ENCODE measurements around the gene LPAR6.

LPAR6 gene

GRCh38 chr13:48449656-48450055, 36.7 kb upstream of the LPAR6 start:
- H3K36me3 ChIP-seq (ENCODE audit: low read length) = peaks cover 18% of the 10 kb centered on the region
- no peaks in the 10 kb centered on the region for H3K9me2 ChIP-seq (replicated peaks; ENCODE audit: insufficient read depth, low read length)
- no peaks in the 10 kb centered on the region for H3K27me3 ChIP-seq (ENCODE audit: low read length)
- TF ChIP-seq EZH2phosphoT487 (conservative IDR thresholded peaks at IDR 0.05; ENCODE audit: low read length) (no peak), CTCF (IDR thresholded peaks at IDR 0.05; ENCODE audit: insufficient read depth, low read length, poor library complexity, severe bottlenecking) (no peak)
- no peak overlapping the region for H3K9ac ChIP-seq (ENCODE audit: low read length)
- H3K79me2 ChIP-seq (ENCODE audit: insufficient read depth, low read length) = peaks cover 17% of the 10 kb centered on the region
- no peaks in the 10 kb centered on the region for H4K20me1 ChIP-seq (ENCODE audit: low read depth, low read length)
- no peak overlapping the region for H3K4me2 ChIP-seq (ENCODE audit: low read depth, low read length, poor library complexity, severe bottlenecking)
- H3K9me3 ChIP-seq (ENCODE audit: insufficient read depth, low read length) = 0 out of 2 replicates have a peak, but pooled peaks cover 5% of the 10 kb centered on the region
- H3K27ac ChIP-seq (ENCODE audit: low read depth, low read length) = no peak overlapping the region
- H3K4me3 ChIP-seq (ENCODE audit: insufficient read depth, low read length, poor library complexity, severe bottlenecking) = no peak overlapping the region
- H3F3A ChIP-seq (ENCODE audit: insufficient read depth) = peaks cover 4% of the 10 kb centered on the region; the same call in 1 of the 2 replicates
- H2AFZ ChIP-seq (ENCODE audit: low read depth, low read length, severe bottlenecking) = no peak overlapping the region

GRCh38 chr13:48448959-48449614, 36.2 kb upstream of the LPAR6 start:
- Histone ChIP-seq H2AFZ (ENCODE audit: low read depth, low read length, severe bottlenecking) (no peak overlapping the region), H3K9me3 (ENCODE audit: insufficient read depth, low read length) (0 out of 2 replicates have a peak, but pooled peaks cover 5% of the 10 kb centered on the region), H3K9me2 (replicated peaks; ENCODE audit: insufficient read depth, low read length) (no peaks in the 10 kb centered on the region), H4K20me1 (ENCODE audit: low read depth, low read length) (no peaks in the 10 kb centered on the region), H3K27me3 (ENCODE audit: low read length) (no peaks in the 10 kb centered on the region), H3K4me3 (ENCODE audit: insufficient read depth, low read length, poor library complexity, severe bottlenecking) (no peak overlapping the region), H3F3A (ENCODE audit: insufficient read depth) (peaks cover 4% of the 10 kb centered on the region; the same call in 1 of the 2 replicates), H3K4me2 (ENCODE audit: low read depth, low read length, poor library complexity, severe bottlenecking) (no peak overlapping the region), H3K27ac (ENCODE audit: low read depth, low read length) (no peak overlapping the region), H3K36me3 (ENCODE audit: low read length) (peaks cover 14% of the 10 kb centered on the region), H3K9ac (ENCODE audit: low read length) (no peak overlapping the region), H3K79me2 (ENCODE audit: insufficient read depth, low read length) (peaks cover 17% of the 10 kb centered on the region)
- no peak for TF ChIP-seq CTCF (IDR thresholded peaks at IDR 0.05; ENCODE audit: insufficient read depth, low read length, poor library complexity, severe bottlenecking)

GRCh38 chr13:48448285-48448958, 35.5 kb upstream of the LPAR6 start:
- H2AFZ ChIP-seq (ENCODE audit: low read depth, low read length, severe bottlenecking) = no peak overlapping the region

More at GRCh38 chr13:48448285-48448958, 35.5 kb upstream of the LPAR6 start:
- Histone ChIP-seq H3K9me2 (replicated peaks; ENCODE audit: insufficient read depth, low read length) (no peaks in the 10 kb centered on the region), H3K27me3 (ENCODE audit: low read length) (no peaks in the 10 kb centered on the region), H3K9ac (ENCODE audit: low read length) (no peak overlapping the region), H3K79me2 (ENCODE audit: insufficient read depth, low read length) (peaks cover 17% of the 10 kb centered on the region), H3K4me3 (ENCODE audit: insufficient read depth, low read length, poor library complexity, severe bottlenecking) (no peak overlapping the region), H3K36me3 (ENCODE audit: low read length) (peaks cover 11% of the 10 kb centered on the region), H3F3A (ENCODE audit: insufficient read depth) (peaks cover 4% of the 10 kb centered on the region; the same call in 1 of the 2 replicates), H3K27ac (ENCODE audit: low read depth, low read length) (0 out of 2 replicates have a peak overlapping the region, but pooled peaks have one; percentile 7), H4K20me1 (ENCODE audit: low read depth, low read length) (no peaks in the 10 kb centered on the region), H3K4me2 (ENCODE audit: low read depth, low read length, poor library complexity, severe bottlenecking) (no peak overlapping the region), H3K9me3 (ENCODE audit: insufficient read depth, low read length) (0 out of 2 replicates have a peak, but pooled peaks cover 5% of the 10 kb centered on the region)
- TF ChIP-seq EZH2phosphoT487 (conservative IDR thresholded peaks at IDR 0.05; ENCODE audit: low read length) (no peak), CTCF (IDR thresholded peaks at IDR 0.05; ENCODE audit: insufficient read depth, low read length, poor library complexity, severe bottlenecking) (no peak)

All from SU-DHL-6 (cell line).